IMR-90 (cell line): ENCODE results near the gene GUCY2C. TPM values are rescaled to one million over a fixed set of nuclear protein-coding genes. Genes with fewer than 3 reads are reported as not detected.

ENCODE experiments used
- ATAC-seq: fragments of 200-7000 bp; cut with Tn5 transposase; 2 replicates; pipeline ENCODE4 v1.9.1; 2020; ENCODE audit warnings: low read depth, mild to moderate bottlenecking, moderate library complexity
- BruUV-seq: library from RNA; stranded (reverse); fragments of 400-500 nt; replicated peaks from 2 replicates; lab custom pipeline; 2021; lab: Mats Ljungman, UMichigan
- CTCF ChIA-PET: fragments of 300-600 bp; formaldehyde crosslinking; extraction: SDS; loops from one replicate; lab custom pipeline; 2021; ENCODE audit warnings: antibody characterized with exemption; lab: Yijun Ruan, JAX
- POLR2A ChIA-PET: fragments of 300-600 bp; sonication (Branson Sonifier 250); formaldehyde crosslinking; loops from one replicate; lab custom pipeline; 2022; ENCODE audit warnings: antibody characterized with exemption; ENCODE audit not compliant: unreplicated experiment; lab: Charles Lee
- DNase-seq: peaks from one replicate; pipeline ENCODE4 v3.0.0; 2013
- H2AFZ ChIP-seq: replicated peaks from 2 replicates; pipeline ENCODE3; 2013; ENCODE audit warnings: low read length, mild to moderate bottlenecking; ENCODE audit not compliant: poor library complexity
- H2AK5ac ChIP-seq: 2 replicates; pipeline ENCODE4 v1.6.1; 2013; ENCODE audit warnings: low read depth, low read length, inconsistent platforms
- H2AK9ac ChIP-seq: replicated peaks from 2 replicates; pipeline ENCODE3; 2013; ENCODE audit warnings: mild to moderate bottlenecking, low read depth, low read length, moderate library complexity; ENCODE audit not compliant: poor library complexity
- H2BK120ac ChIP-seq: 2 replicates; pipeline ENCODE4 v1.6.1; 2013; ENCODE audit warnings: low read depth, low read length, inconsistent platforms
- H2BK15ac ChIP-seq: 3 replicates; pipeline ENCODE4 v1.6.1; 2013; ENCODE audit warnings: low read depth, low read length, inconsistent platforms
- H2BK20ac ChIP-seq: 2 replicates; pipeline ENCODE4 v1.6.1; 2013; ENCODE audit warnings: low read depth, mild to moderate bottlenecking, inconsistent platforms, low read length, moderate library complexity
- H2BK5ac ChIP-seq: 2 replicates; pipeline ENCODE4 v1.6.1; 2013; ENCODE audit warnings: mild to moderate bottlenecking, low read depth, low read length, inconsistent platforms; ENCODE audit not compliant: poor library complexity, severe bottlenecking
- H3K14ac ChIP-seq: replicated peaks from 2 replicates; pipeline ENCODE4 v1.6.1; 2013; ENCODE audit warnings: low read depth, low read length, inconsistent platforms
- H3K18ac ChIP-seq: 2 replicates; pipeline ENCODE4 v1.6.1; 2013; ENCODE audit warnings: low read depth, low read length, control low read depth
- H3K23ac ChIP-seq: 2 replicates; pipeline ENCODE4 v1.6.1; 2013; ENCODE audit warnings: low read depth, low read length, inconsistent platforms
- H3K27ac ChIP-seq: 2 replicates; pipeline ENCODE4 v1.5.1; 2013; ENCODE audit warnings: mild to moderate bottlenecking, control low read depth, low read length; ENCODE audit not compliant: insufficient read depth
- H3K27me3 ChIP-seq: 2 replicates; pipeline ENCODE4 v1.6.1; 2013; ENCODE audit warnings: low read length; ENCODE audit not compliant: control insufficient read depth, insufficient read depth
- H3K36me3 ChIP-seq: 2 replicates; pipeline ENCODE4 v1.6.1; 2013; ENCODE audit warnings: low read length, mixed read lengths; ENCODE audit not compliant: control insufficient read depth, insufficient read depth
- H3K4ac ChIP-seq: 2 replicates; pipeline ENCODE4 v1.6.1; 2013; ENCODE audit warnings: low read depth, low read length, inconsistent platforms
- H3K4me1 ChIP-seq: 2 replicates; pipeline ENCODE4 v1.6.1; 2013; ENCODE audit warnings: low read length, mixed read lengths; ENCODE audit not compliant: control insufficient read depth, insufficient read depth
- H3K4me2 ChIP-seq: 2 replicates; pipeline ENCODE4 v1.6.1; 2013; ENCODE audit warnings: low read depth, mild to moderate bottlenecking, control low read depth, low read length, moderate library complexity
- H3K4me3 ChIP-seq: 2 replicates; pipeline ENCODE4 v1.5.1; 2013; ENCODE audit warnings: low read depth, mild to moderate bottlenecking, control low read depth, low read length, moderate library complexity; ENCODE audit not compliant: insufficient read depth
- H3K56ac ChIP-seq: 2 replicates; pipeline ENCODE4 v1.6.1; 2013; ENCODE audit warnings: low read length, inconsistent platforms; ENCODE audit not compliant: insufficient read depth; ENCODE audit errors: extremely low read depth
- H3K79me1 ChIP-seq, 2 experiments: 2 replicates each; pipeline ENCODE4 v1.6.1; 2013; ENCODE audit warnings: low read length in 2 of 2, inconsistent platforms in 1 of 2, low read depth in 1 of 2
- H3K9ac ChIP-seq: 2 replicates; pipeline ENCODE4 v1.6.1; 2013; ENCODE audit warnings: low read depth, low read length, control low read depth
- H3K9me1 ChIP-seq: 2 replicates; pipeline ENCODE4 v1.6.1; 2013; ENCODE audit warnings: low read length, inconsistent platforms; ENCODE audit not compliant: insufficient read depth
- H3K9me3 ChIP-seq: 2 replicates; pipeline ENCODE4 v1.6.1; 2013; ENCODE audit warnings: low read length; ENCODE audit not compliant: control insufficient read depth, insufficient read depth
- H4K20me1 ChIP-seq: 2 replicates; pipeline ENCODE4 v1.6.1; 2013; ENCODE audit warnings: low read length, inconsistent platforms; ENCODE audit not compliant: insufficient read depth
- H4K5ac ChIP-seq: 2 replicates; pipeline ENCODE4 v1.6.1; 2013; ENCODE audit warnings: mild to moderate bottlenecking, low read depth, low read length, control low read depth
- H4K8ac ChIP-seq, 2 experiments: 2 replicates each; pipeline ENCODE4 v1.6.1; 2013; ENCODE audit warnings: low read depth in 2 of 2, low read length in 2 of 2, control low read depth in 1 of 2, inconsistent platforms in 1 of 2
- H4K91ac ChIP-seq: 2 replicates; pipeline ENCODE4 v1.6.1; 2013; ENCODE audit warnings: low read depth, low read length, inconsistent platforms; ENCODE audit not compliant: insufficient read depth
- BHLHE40 ChIP-seq: fragments of 150-350 bp; IDR thresholded peaks from 2 replicates; pipeline ENCODE4 v1.6.1; 2016; ENCODE audit warnings: mild to moderate bottlenecking, low read depth, low read length
- CEBPB ChIP-seq: IDR thresholded peaks from 2 replicates; pipeline ENCODE4 v1.6.1; 2012; ENCODE audit warnings: low read depth, low read length, improper control_type of control experiment
- CHD1 ChIP-seq: IDR thresholded peaks from 2 replicates; pipeline ENCODE4 v1.6.1; 2012; ENCODE audit warnings: low read depth, low read length, improper control_type of control experiment
- CTCF ChIP-seq: conservative IDR thresholded peaks from 2 replicates; pipeline ENCODE4 v1.5.1; 2012; ENCODE audit warnings: mild to moderate bottlenecking, low read depth, low read length, improper control_type of control experiment
- ELK1 ChIP-seq: fragments of 150-350 bp; IDR thresholded peaks from 2 replicates; pipeline ENCODE4 v1.6.1; 2016; ENCODE audit warnings: low read depth, mild to moderate bottlenecking, low read length, moderate library complexity, borderline replicate concordance
- FOS ChIP-seq: fragments of 150-350 bp; IDR thresholded peaks from 2 replicates; pipeline ENCODE4 v1.6.1; 2016; ENCODE audit warnings: low read depth, low read length
- MAFK ChIP-seq: IDR thresholded peaks from 2 replicates; pipeline ENCODE4 v1.6.1; 2012; ENCODE audit warnings: low read depth, low read length, improper control_type of control experiment
- MAZ ChIP-seq: IDR thresholded peaks from 2 replicates; pipeline ENCODE4 v1.6.1; 2012; ENCODE audit warnings: low read depth, mild to moderate bottlenecking, low read length, improper control_type of control experiment, moderate library complexity, borderline replicate concordance
- MXI1 ChIP-seq: IDR thresholded peaks from 2 replicates; pipeline ENCODE4 v1.6.1; 2012; ENCODE audit warnings: low read depth, mild to moderate bottlenecking, low read length, moderate library complexity, borderline replicate concordance
- NFE2L2 ChIP-seq: fragments of 150-350 bp; IDR thresholded peaks from 2 replicates; pipeline ENCODE4 v1.6.1; 2016; ENCODE audit warnings: low read depth, mild to moderate bottlenecking, low read length
- POLR2A ChIP-seq: IDR thresholded peaks from 2 replicates; pipeline ENCODE4 v1.6.1; 2012; ENCODE audit warnings: mild to moderate bottlenecking, low read depth, low read length
- RAD21 ChIP-seq: IDR thresholded peaks from 2 replicates; pipeline ENCODE4 v1.6.1; 2012; ENCODE audit warnings: low read length, improper control_type of control experiment
- RCOR1 ChIP-seq: IDR thresholded peaks from 2 replicates; pipeline ENCODE4 v1.6.1; 2012; ENCODE audit warnings: mild to moderate bottlenecking, low read length, improper control_type of control experiment; ENCODE audit not compliant: insufficient replicate concordance
- RFX5 ChIP-seq: IDR thresholded peaks from 2 replicates; pipeline ENCODE4 v1.8.0; 2012; ENCODE audit warnings: low read depth, mild to moderate bottlenecking, low read length, moderate library complexity
- SMC3 ChIP-seq: fragments of 150-350 bp; IDR thresholded peaks from 2 replicates; pipeline ENCODE4 v1.6.1; 2016; ENCODE audit warnings: low read depth, mild to moderate bottlenecking, antibody characterized with exemption, low read length, moderate library complexity
- USF2 ChIP-seq: fragments of 150-350 bp; IDR thresholded peaks from 2 replicates; pipeline ENCODE4 v1.6.1; 2017; ENCODE audit warnings: mild to moderate bottlenecking, antibody characterized with exemption, low read length, low read depth
- WGBS, 2 experiments: methylation state at CpG; one replicate each; pipeline versions ENCODE4 v1.1.5 to v1.1.7; 2013; ENCODE audit warnings: missing lambda C conversion rate in 2 of 2; ENCODE audit not compliant: insufficient read length in 1 of 2; ENCODE audit errors: extremely low coverage in 2 of 2; 5-methylcytosine and 5-hydroxymethylcytosine counted together
- dilution Hi-C: fragments of 300-500 bp; cut with HindIII; formaldehyde crosslinking; loops from one replicate; pipeline ENCODE4 v1.14.3; 2018; ENCODE audit warnings: low sequenced_read_pairs; ENCODE audit not compliant: unreplicated experiment
- in situ Hi-C: fragments of 300-500 bp; cut with MboI; formaldehyde crosslinking; loops from 3 replicates; pipeline ENCODE4 v1.14.3; 2019; ENCODE audit warnings: low sequenced_read_pairs, inconsistent platforms, mixed read lengths
- intact Hi-C: fragments of 100-400 bp; cut with micrococcal nuclease; formaldehyde crosslinking; loops from 2 replicates; pipeline ENCODE4 v1.10.0; 2022
- polyA plus RNA-seq, 3 experiments: library from polyadenylated mRNA; depleted of rRNA; stranded (reverse); fragments of >200 nt; gene quantifications; 2 replicates each; pipeline ENCODE4 v1.2.3, GENCODE V29; 2012; ENCODE audit warnings: low replicate concordance in 1 of 3
- total RNA-seq: library from RNA; depleted of rRNA; stranded (reverse); fragments of >200 nt; gene quantifications from 2 replicates; pipeline ENCODE4 v1.2.3, GENCODE V29; 2012

GUCY2C gene
- total and polyA plus RNA-seq, 2 of the 4 experiments (the other 2 are of a cell fraction), result not detected

GRCh38 chr12:14741153-14741552 is 44.8 kb upstream of the GUCY2C start:
- DNase-seq (no peak), ATAC-seq (no peak)
- no peaks in the 10 kb centered on the region for H3K79me1 ChIP-seq
- H3K27ac ChIP-seq, result no peak overlapping the region
- H3K14ac ChIP-seq, result no peak overlapping the region
- H2BK120ac ChIP-seq, result no peak overlapping the region
- H3K4ac ChIP-seq, result no peak overlapping the region
- H3K56ac ChIP-seq, result no peak overlapping the region
- H3K4me3 ChIP-seq, result no peak overlapping the region
- H3K23ac ChIP-seq, result no peak overlapping the region
- no peak overlapping the region for H2BK15ac ChIP-seq
- no peaks in the 10 kb centered on the region for H3K9me3 ChIP-seq
- H3K9ac ChIP-seq, result no peak overlapping the region
- intact Hi-C loops (no loop called here), in situ Hi-C loops (no loop called here), dilution Hi-C loops (no loop called here)
- H3K27me3 ChIP-seq, result no peaks in the 10 kb centered on the region
- H4K20me1 ChIP-seq, result no peaks in the 10 kb centered on the region
- WGBS, 2 experiments, result no CpG with 5 or more reads among the region's 4 CpGs
- H4K91ac ChIP-seq, result no peak overlapping the region
- no peak overlapping the region for H2BK5ac ChIP-seq
- H4K5ac ChIP-seq, result no peak overlapping the region
- H3K4me1 ChIP-seq, result no peaks in the 10 kb centered on the region
- no peak overlapping the region for H4K8ac ChIP-seq
- H2BK20ac ChIP-seq, result no peak overlapping the region
- no peaks in the 10 kb centered on the region for H3K36me3 ChIP-seq
- ChIA-PET POLR2A (no interaction called here), CTCF (interaction anchor here (0.6 kb wide), 1 partner anchor 493 kb away, joined by 3 read pairs; no protein-coding TSS in a partner anchor)
- no peak overlapping the region for H3K4me2 ChIP-seq
- no peak for TF ChIP-seq CHD1
- no peak for TF ChIP-seq CTCF
- TF ChIP-seq MXI1, result no peak
- no peak for TF ChIP-seq POLR2A
- no peak for TF ChIP-seq NFE2L2
- no peak for TF ChIP-seq RCOR1
- no peak for TF ChIP-seq RAD21
- no peak for TF ChIP-seq MAZ
- TF ChIP-seq USF2, result no peak
- no peak for TF ChIP-seq SMC3
- no peak for TF ChIP-seq MAFK
- no peak for TF ChIP-seq BHLHE40
- no peak for TF ChIP-seq RFX5
- TF ChIP-seq ELK1, result no peak
- no peak for TF ChIP-seq FOS
- TF ChIP-seq CEBPB, result no peak
- no peak overlapping the region for H2AK5ac ChIP-seq
- no peak overlapping the region for H3K18ac ChIP-seq
- H2AK9ac ChIP-seq, result no peak overlapping the region
- no TSS peak for BruUV-seq
- no peaks in the 10 kb centered on the region for H3K9me1 ChIP-seq
- H2AFZ ChIP-seq, result no peak overlapping the region
